Heart right ventricle (tissue), 16 donors: Measurements from ENCODE around the gene ADK. TPM values are rescaled to one million over a fixed set of nuclear protein-coding genes. Genes with fewer than 3 reads are reported as not detected.

Experiments
- ATAC-seq, 8 donors: fragments of 200-7000 bp; cut with Tn5 transposase; one replicate each; pipeline ENCODE4 v1.9.1; 2020; ENCODE audit warnings: mild to moderate bottlenecking in 8 of 8, moderate library complexity in 8 of 8, moderate number of reproducible peaks in 1 of 8
- DNase-seq, 2 donors: peaks; one replicate each; pipeline ENCODE4 v3.0.0-alpha.2; 2020
- H3K27ac ChIP-seq, 10 donors: fragments of 200-600 bp; sonication (generic) in 2 of 10; one replicate each; pipeline versions ENCODE4 v1.5.0 to v1.8.0; 2020 to 2022; ENCODE audit warnings: mild to moderate bottlenecking in 3 of 10
- H3K27me3 ChIP-seq, 7 donors: fragments of 200-600 bp; one replicate each; pipeline ENCODE4 v1.8.0; 2021 to 2022; ENCODE audit warnings: mild to moderate bottlenecking in 2 of 7
- H3K36me3 ChIP-seq, 9 donors: fragments of 200-600 bp; sonication (generic) in 1 of 9; one replicate each; pipeline versions ENCODE4 v1.5.0 to v1.8.0; 2020 to 2022; ENCODE audit warnings: mild to moderate bottlenecking in 2 of 9
- H3K4me1 ChIP-seq, 9 donors: fragments of 200-600 bp; sonication (generic) in 1 of 9; one replicate each; pipeline versions ENCODE4 v1.5.0 to v1.8.0; 2020 to 2022; ENCODE audit warnings: mild to moderate bottlenecking in 4 of 9
- H3K4me3 ChIP-seq, 10 donors: fragments of 200-600 bp; sonication (generic) in 2 of 10; one replicate each; pipeline versions ENCODE4 v1.5.0 to v1.8.0; 2020 to 2022; ENCODE audit warnings: mild to moderate bottlenecking in 7 of 10, moderate library complexity in 2 of 10
- H3K9me3 ChIP-seq, 11 donors: fragments of 200-600 bp in 10 of 11; sonication (generic) in 2 of 11; one replicate each; pipeline versions ENCODE4 v1.5.0 to v1.8.0; 2013 to 2022; ENCODE audit warnings: mild to moderate bottlenecking in 2 of 11, control low read depth in 1 of 11, moderate library complexity in 1 of 11
- CTCF ChIP-seq, 9 donors: fragments of 200-600 bp; sonication (generic) in 2 of 9; IDR thresholded peaks; one replicate each; pipeline versions ENCODE4 v1.5.0 to v1.8.0; 2021 to 2022; ENCODE audit warnings: antibody characterized with exemption in 9 of 9, mild to moderate bottlenecking in 5 of 9, moderate library complexity in 1 of 9
- WGBS, 2 donors: extraction: QIAGEN DNeasy Blood & Tissue Kit; methylation state at CpG; one replicate each; pipeline ENCODE4 v1.1.7; 2013; ENCODE audit warnings: inconsistent platforms in 1 of 2; 5-methylcytosine and 5-hydroxymethylcytosine counted together
- intact Hi-C, 10 donors: fragments of 100-400 bp; cut with DNase I; formaldehyde crosslinking; loops; one replicate each; pipeline versions ENCODE4 v1.11.1 to v1.14.2; 2022
- long read RNA-seq, 3 donors: library from polyadenylated mRNA; unstranded; transcript quantifications; one replicate each; pipeline ENCODE4 v2.0.0, GENCODE V29; 2020 to 2021
- polyA plus RNA-seq, 2 donors: library from polyadenylated mRNA; stranded (reverse); fragments of 200-250 nt; gene quantifications; one replicate each; pipeline ENCODE4 v1.2.3, GENCODE V29; 2013
- total RNA-seq, 10 donors: library from RNA; stranded (reverse); fragmentation: NEBNext Ultra II Directional in 3 of 10; extraction: Animal tissue kit (Norgen Biotek cat#: 25700) in 3 of 10; gene quantifications; one replicate each; pipeline versions ENCODE4 v1.2.1 to v1.2.4, GENCODE V29; 2021 to 2023
- donor health status: Arrhythmogenic right ventricular cardiomyopathy.
- donor health status: ischemic (EF 13 %, LVEDD 7.1; RV severe dilation, severe dysfunction).
- donor health status: healthy with polysubstance abuse.
- donor health status: DM: no; HTN: yes; CAD: no.
- donor health status: DM: no; HTN: no; CAD: no.
- donor health status: ischemic (EF 25% LVEDD 6.9; RV normal size, moderate dysfunction).
- donor health status: ischemic (EF 25% LVEDD 5.7; RV mildly dilated, moderate dysfunction).
- donor health status: healthy.
- donor health status: DM: yes; HTN: yes; CAD: no.
- donor health status: Ischemic cardiomyopathy.
- donor health status: ischemic (EF 35%, LVEDD 5.7; RV mildly dilated, moderate dysfunction).
- donor health status: nonischemic (EF 11% LVEDD 7.7; RV severe dilation, severe dysfunction).
- donor health status: DM: yes; HTN: yes; CAD: no.
- donor health status: PGD.
- donor health status: ischemic (EF 29% LVEDD 5.4; RV normal size, mild dysfunction).
- donor health status: nonischemic (EF 23%, LVEDD 6.1; RV moderate dilation, normal function).

Gene ADK
- total RNA-seq (10 to 100 TPM; 25.5 to 50.0 (median 40.1) TPM), polyA plus RNA-seq (10 to 100 TPM; 13.0 to 38.8 TPM)
- long read RNA-seq, donor 1, transcript ADK-201 (11 exons, 1,169 nt) = major isoform, 36 of 57 reads
- long read RNA-seq, donor 1, partial matches to known transcripts = 4 of 57 reads
- long read RNA-seq, donor 1, other reads (novel, unspliced or antisense) = 16 of 57 reads
- long read RNA-seq, donor 2, transcript ADK-201 (11 exons, 1,169 nt) = major isoform, 45 of 57 reads
- long read RNA-seq, donor 2, partial matches to known transcripts = 2 of 57 reads
- long read RNA-seq, donor 2, other reads (novel, unspliced or antisense) = 6 of 57 reads
- long read RNA-seq, donor 3, transcript ADK-202 (11 exons, 2,083 nt) = minor isoform, 12 of 83 reads
- long read RNA-seq, donor 3, transcript ADK-201 (11 exons, 1,169 nt) = major isoform, 60 of 83 reads
- long read RNA-seq, donor 3, partial matches to known transcripts = 3 of 83 reads
- long read RNA-seq, donor 3, other reads (novel, unspliced or antisense) = 8 of 83 reads

GRCh38 chr10:74150990-74151878 is at the start of gene ADK:
Gene ADK (plus strand): TSS chr10:74151221. CDS start chr10:74151279, 58 bp downstream.
- peak; percentile 99 to 100 for DNase-seq
- H3K27ac ChIP-seq = peak within 1 kb of the TSS; percentile 62 to 93 (median 90)
- peak; percentile 96 to 99 (median 98) for ATAC-seq
- H3K9me3 ChIP-seq = no peaks in the 10 kb centered on the region
- H3K4me1 ChIP-seq = peaks cover 0 to 61% (median 40%) of the 10 kb centered on the region in 9 donors
- 0 to 1% methylated on average over 55 to 57 of the region's 57 CpGs for WGBS, 2 donors
- H3K27me3 ChIP-seq = no peaks in the 10 kb centered on the region
- H3K36me3 ChIP-seq = peaks cover 0 to 18% (median 6%) of the 10 kb centered on the region in 9 donors
- intact Hi-C loops = loop anchor here in 4 of 10 donors (2.0 to 10.0 kb wide), 4 partner anchors 26 to 964 kb away; partner anchors contain the start of genes SAMD8 (in 2 of the 4) and KAT6B (in 1 of the 4)
- TF ChIP-seq CTCF (IDR thresholded peaks at IDR 0.05) = peak in 4 of 9 donors; percentile 37 to 62 (median 42)
- peak within 1 kb of the TSS; percentile 56 to 99 (median 76) for H3K4me3 ChIP-seq

GRCh38 chr10:74103560-74104258 is 47.3 kb upstream of the ADK start:
- 82 to 86% methylated on average over 11 of the region's 11 CpGs for WGBS, 2 donors
- intact Hi-C loops = no loop called here
- Histone ChIP-seq H3K27ac (peak overlapping the region in 1 of 10 donors; percentile 16), H3K4me1 (peaks cover 0 to 7% (median 0%) of the 10 kb centered on the region in 9 donors), H3K9me3 (no peaks in the 10 kb centered on the region), H3K27me3 (no peaks in the 10 kb centered on the region), H3K36me3 (peaks cover 3 to 100% (median 92%) of the 10 kb centered on the region in 9 donors), H3K4me3 (no peak overlapping the region)
- peak in 6 of 9 donors; percentile 10 to 44 (median 38) for TF ChIP-seq CTCF (IDR thresholded peaks at IDR 0.05)
- ATAC-seq (peak in 3 of 8 donors; percentile 44 to 50 (median 49)), DNase-seq (no peak)

- Histone ChIP-seq H3K4me1 (peaks cover 0 to 9% (median 0%) of the 10 kb centered on the region in 9 donors), H3K27me3 (no peaks in the 10 kb centered on the region), H3K9me3 (no peaks in the 10 kb centered on the region), H3K27ac (no peak overlapping the region), H3K36me3 (peaks cover 3 to 100% (median 90%) of the 10 kb centered on the region in 9 donors), H3K4me3 (no peak overlapping the region)
- DNase-seq = no peak
- no peak for TF ChIP-seq CTCF (IDR thresholded peaks at IDR 0.05)
- ATAC-seq = no peak
- 83 to 87% methylated on average over 5 of the region's 5 CpGs for WGBS, 2 donors
- intact Hi-C loops = no loop called here
These were observed 46.5 kb upstream of the ADK start for GRCh38 chr10:74104480-74104879.
